HEK293T (cell line): ENCODE measurements around the gene LRMDA.

Experiments used
- CTCF ChIA-PET: fragments of 350-600 bp; formaldehyde crosslinking; extraction: SDS; loops from one replicate; lab custom pipeline; 2021; ENCODE audit warnings: antibody characterized with exemption, inconsistent platforms; lab: Yijun Ruan, JAX
- POLR2A ChIA-PET: fragments of 350-600 bp; formaldehyde crosslinking; extraction: SDS; loops from one replicate; lab custom pipeline; 2020; ENCODE audit warnings: antibody characterized with exemption, inconsistent platforms; lab: Yijun Ruan, JAX
- DNase-seq: peaks from one replicate; pipeline ENCODE4 v3.0.0; 2012; ENCODE audit warnings: mixed read lengths; ENCODE audit errors: extremely low spot score
- ARNT ChIP-seq: fragments of 450-650 bp; IDR thresholded peaks from 2 replicates; pipeline ENCODE4 v1.6.1; 2017; ENCODE audit warnings: mild to moderate bottlenecking
- BHLHE40 ChIP-seq: fragments of 450-650 bp; IDR thresholded peaks from 2 replicates; pipeline ENCODE4 v1.6.1; 2016; ENCODE audit warnings: mild to moderate bottlenecking, moderate library complexity, borderline replicate concordance
- CTBP1 ChIP-seq: fragments of 450-650 bp; IDR thresholded peaks from 2 replicates; pipeline ENCODE4 v1.6.1; 2016; ENCODE audit warnings: borderline replicate concordance
- ELF4 ChIP-seq: fragments of 450-650 bp; IDR thresholded peaks from 2 replicates; pipeline ENCODE4 v1.6.1; 2017; ENCODE audit warnings: antibody characterized with exemption
- FOXA1 ChIP-seq: fragments of 450-650 bp; IDR thresholded peaks from 2 replicates; pipeline ENCODE4 v1.6.1; 2016; ENCODE audit warnings: mild to moderate bottlenecking
- FOXK2 ChIP-seq: fragments of 450-650 bp; IDR thresholded peaks from 2 replicates; pipeline ENCODE4 v1.6.1; 2016; ENCODE audit warnings: mild to moderate bottlenecking
- FOXM1 ChIP-seq: fragments of 450-650 bp; IDR thresholded peaks from 2 replicates; pipeline ENCODE4 v1.6.1; 2017; ENCODE audit warnings: mild to moderate bottlenecking, borderline replicate concordance
- HDGF ChIP-seq: fragments of 450-650 bp; IDR thresholded peaks from 2 replicates; pipeline ENCODE4 v1.6.1; 2017; ENCODE audit warnings: antibody characterized with exemption, borderline replicate concordance
- L3MBTL2 ChIP-seq: fragments of 450-650 bp; conservative IDR thresholded peaks from 2 replicates; pipeline ENCODE4 v1.6.1; 2016; ENCODE audit warnings: mild to moderate bottlenecking
- LEF1 ChIP-seq: fragments of 450-650 bp; IDR thresholded peaks from 2 replicates; pipeline ENCODE4 v1.6.1; 2017; ENCODE audit warnings: mild to moderate bottlenecking, borderline replicate concordance
- NFRKB ChIP-seq: fragments of 450-650 bp; IDR thresholded peaks from 2 replicates; pipeline ENCODE4 v1.6.1; 2016; ENCODE audit warnings: mild to moderate bottlenecking, moderate library complexity
- PKNOX1 ChIP-seq: fragments of 450-650 bp; IDR thresholded peaks from 2 replicates; pipeline ENCODE4 v1.6.1; 2016
- SP1 ChIP-seq: fragments of 450-650 bp; IDR thresholded peaks from 2 replicates; pipeline ENCODE4 v1.6.1; 2017
- SUZ12 ChIP-seq: fragments of 450-650 bp; IDR thresholded peaks from 2 replicates; pipeline ENCODE4 v1.6.1; 2016; ENCODE audit warnings: mild to moderate bottlenecking
- TARDBP ChIP-seq: fragments of 450-650 bp; IDR thresholded peaks from 2 replicates; pipeline ENCODE4 v1.6.1; 2016
- ZNF384 ChIP-seq: fragments of 450-650 bp; IDR thresholded peaks from 2 replicates; pipeline ENCODE4 v1.6.1; 2016

LRMDA gene

GRCh38 chr10:76479103-76479790 is 1047.8 kb downstream of the LRMDA start:
- TF ChIP-seq FOXK2 = no peak
- TF ChIP-seq HDGF = no peak
- TF ChIP-seq FOXA1 = no peak
- DNase-seq = no peak
- POLR2A ChIA-PET = no interaction called here
- CTCF ChIA-PET = no interaction called here

- ChIA-PET POLR2A (no interaction called here), CTCF (no interaction called here)
- TF ChIP-seq PKNOX1 (no peak), FOXA1 (no peak), SP1 (no peak), CTBP1 (no peak), ELF4 (no peak), LEF1 (no peak), ARNT (no peak), L3MBTL2 (no peak), FOXK2 (no peak), HDGF (no peak), ZNF384 (no peak), NFRKB (no peak), BHLHE40 (no peak), TARDBP (no peak), FOXM1 (no peak), SUZ12 (no peak)
- DNase-seq = no peak
These were observed 1049.8 kb downstream of the LRMDA start for GRCh38 chr10:76481178-76481577.

GRCh38 chr10:76487582-76487981 is 1056.2 kb downstream of the LRMDA start:
- DNase-seq = no peak
- POLR2A ChIA-PET = no interaction called here
- TF ChIP-seq SP1 (no peak), ZNF384 (no peak), ARNT (no peak)
- CTCF ChIA-PET = no interaction called here

- TF ChIP-seq ZNF384 (no peak), L3MBTL2 (no peak), ARNT (no peak), ELF4 (no peak), NFRKB (no peak), FOXM1 (no peak), BHLHE40 (no peak), SUZ12 (no peak), FOXA1 (no peak), CTBP1 (no peak), FOXK2 (no peak), SP1 (no peak), PKNOX1 (no peak), HDGF (no peak), LEF1 (no peak), TARDBP (no peak)
- ChIA-PET CTCF (no interaction called here), POLR2A (no interaction called here)
- DNase-seq = no peak
These were observed 1057.2 kb downstream of the LRMDA start for GRCh38 chr10:76488602-76489001.

GRCh38 chr10:76491216-76491615 is 1059.8 kb downstream of the LRMDA start:
- TF ChIP-seq SUZ12 = no peak
- CTCF ChIA-PET = no interaction called here
- no peak for DNase-seq
- POLR2A ChIA-PET = no interaction called here

GRCh38 chr10:76492026-76492425 is 1060.6 kb downstream of the LRMDA start:
- CTCF ChIA-PET = no interaction called here
- no peak for DNase-seq
- TF ChIP-seq FOXA1 = no peak
- POLR2A ChIA-PET = no interaction called here

- TF ChIP-seq FOXK2 (no peak), CTBP1 (no peak), PKNOX1 (no peak), ELF4 (no peak), TARDBP (no peak), NFRKB (no peak)
- ChIA-PET POLR2A (no interaction called here), CTCF (no interaction called here)
- no peak for DNase-seq
These were observed 1061.5 kb downstream of the LRMDA start for GRCh38 chr10:76492678-76493472.
